Left colon (tissue), 2 donors: ENCODE data around the gene TTC1. TPM values are rescaled to one million over a fixed set of nuclear protein-coding genes. Genes with fewer than 3 reads are reported as not detected.

Experiments
- ATAC-seq: fragments of 200-7000 bp; cut with Tn5 transposase; one replicate; pipeline ENCODE4 v1.9.1; 2020; ENCODE audit warnings: mild to moderate bottlenecking, moderate library complexity
- DNase-seq, 2 donors: peaks; one replicate each; pipeline ENCODE4 v3.0.0-alpha.2; 2020
- intact Hi-C, 2 donors: fragments of 100-400 bp; cut with DNase I in 1 of 2; cut with micrococcal nuclease in 1 of 2; formaldehyde crosslinking; loops; one replicate each; pipeline versions ENCODE4 v1.11.2 to v1.14.0; 2022; cut with DNase I, micrococcal nuclease
- total RNA-seq, 2 donors: library from RNA; stranded (reverse); fragmentation: NEBNext Ultra II Directional; extraction: Animal tissue kit (Norgen Biotek cat#: 25700); gene quantifications; one replicate each; pipeline ENCODE4 v1.2.1, GENCODE V29; 2021
- donor health status: DM: no; HTN: no; CAD: no.
- donor health status: DM: yes; HTN: yes; CAD: no.

TTC1 gene
- total RNA-seq, 2 donors from 2014 or later: 40.2 to 41.7 TPM

DNA sequence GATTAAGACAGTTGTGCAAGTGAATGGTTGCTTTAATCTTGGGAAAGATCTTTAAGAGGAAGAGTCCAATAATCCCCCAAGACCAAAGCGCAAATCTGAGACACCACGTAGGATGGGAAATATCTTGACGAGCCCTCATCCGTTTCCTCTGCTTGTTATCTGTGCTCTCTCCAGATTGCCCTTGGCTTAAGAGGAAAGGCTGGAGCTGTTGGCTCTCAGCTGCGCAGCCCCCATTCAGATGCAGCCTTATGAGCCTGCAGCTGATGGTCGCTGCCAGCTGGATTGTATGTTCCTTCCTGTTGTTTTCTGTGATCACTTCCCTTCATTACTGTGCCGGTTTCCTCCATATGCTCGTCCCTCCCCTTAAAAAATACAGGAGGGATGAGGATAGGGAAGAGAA lies 62.6 kb downstream of the TTC1 start:
- ATAC-seq (peak; percentile 34), DNase-seq (no peak)
- intact Hi-C loops: no loop called here

DNA sequence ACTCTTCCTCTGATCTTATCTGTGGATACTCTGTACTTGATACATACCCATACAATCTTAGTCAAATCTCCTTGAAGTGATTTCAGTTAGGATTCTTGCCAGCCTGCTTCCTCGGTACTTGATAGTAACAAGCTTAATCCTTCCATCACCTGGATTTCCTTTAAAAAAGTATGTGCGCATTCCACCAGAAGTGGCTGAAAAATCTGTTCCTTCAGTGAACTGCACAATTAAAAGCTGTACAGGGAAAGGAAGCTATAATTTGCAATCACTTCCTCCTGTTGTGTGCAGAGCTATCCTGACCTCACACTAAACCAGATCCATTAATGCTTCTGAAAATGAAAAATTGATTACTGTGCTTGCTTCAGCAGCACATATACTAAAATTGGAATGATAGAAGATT lies 63.0 kb downstream of the TTC1 start:
- intact Hi-C loops: no loop called here
- DNase-seq (no peak), ATAC-seq (peak; percentile 66)

DNA sequence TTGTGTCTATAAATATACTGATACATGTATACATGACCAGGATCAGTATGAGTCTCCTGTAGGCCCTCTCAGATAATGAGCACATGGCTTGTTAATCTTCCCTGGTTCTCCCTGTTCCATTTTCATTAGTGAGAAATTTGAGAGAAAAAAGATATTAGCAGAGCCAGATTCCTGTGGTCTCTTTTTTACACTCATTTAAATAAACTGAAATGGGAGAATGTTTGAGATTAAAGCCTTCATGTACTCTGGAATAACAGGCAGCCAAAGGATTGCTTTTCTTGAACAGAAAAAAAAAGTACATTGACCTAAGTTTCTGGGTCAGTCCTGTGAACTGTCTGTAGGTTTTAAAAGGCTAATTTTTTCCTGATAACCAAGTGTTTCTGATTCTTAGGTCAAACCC lies 66.1 kb downstream of the TTC1 start:
- ATAC-seq (no peak), DNase-seq (no peak)
- intact Hi-C loops: no loop called here

DNA sequence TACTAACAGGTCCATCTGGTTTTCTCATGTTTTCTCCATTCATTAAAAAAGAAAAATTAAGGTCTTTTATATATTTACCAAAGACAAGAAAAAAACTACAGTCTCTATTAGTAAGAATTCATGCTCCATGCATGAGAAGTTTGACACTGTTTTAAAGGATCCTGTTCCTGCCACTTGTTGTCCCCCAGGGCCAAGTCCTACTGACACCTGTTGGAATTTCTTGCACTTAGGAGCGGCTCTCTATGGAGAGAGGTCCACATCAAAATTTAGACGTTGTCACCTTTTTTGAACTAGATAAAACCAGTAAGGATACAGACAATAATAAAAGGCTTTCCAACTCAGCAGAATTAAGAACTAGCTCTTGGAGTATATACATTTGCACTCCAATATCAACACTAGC lies 68.1 kb downstream of the TTC1 start:
- intact Hi-C loops: no loop called here
- DNase-seq: no peak
- ATAC-seq: no peak

DNA sequence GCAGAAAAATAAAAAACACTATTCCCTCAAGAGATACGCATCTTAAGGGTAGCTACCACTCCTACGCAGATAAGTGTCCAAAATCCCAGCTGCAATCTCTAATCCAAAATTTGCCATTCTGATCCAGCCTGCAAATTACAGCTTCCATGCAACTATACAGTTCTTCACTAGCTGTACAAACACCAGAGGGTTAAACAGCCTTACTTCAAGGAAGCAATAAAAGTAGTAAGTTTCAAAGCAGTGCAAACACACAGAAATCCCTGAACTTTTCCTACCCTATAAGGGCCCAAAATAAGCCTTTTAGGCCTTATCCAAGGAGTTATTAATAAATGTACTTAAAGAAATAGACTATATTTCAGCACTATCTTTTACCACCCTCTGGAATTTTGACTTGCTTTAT lies 70.8 kb downstream of the TTC1 start:
- ATAC-seq: peak; percentile 80

DNA sequence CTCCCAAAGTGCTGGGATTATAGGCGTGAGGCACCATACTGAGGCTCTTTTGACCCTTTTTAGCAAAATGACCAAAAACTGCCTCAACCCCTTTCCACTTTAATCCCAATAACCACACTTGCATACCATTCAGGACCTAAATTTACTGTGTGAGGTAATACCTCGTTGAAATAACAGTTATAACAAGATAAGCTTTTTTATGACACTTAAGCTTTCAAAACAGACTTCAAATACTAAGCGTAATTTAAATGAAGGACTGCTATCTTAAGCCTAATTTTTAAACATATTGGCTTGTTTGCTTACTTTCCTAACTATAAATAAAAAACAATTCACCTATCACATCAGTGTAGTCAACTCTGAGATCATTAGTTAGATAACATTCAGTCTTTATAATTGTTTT lies 72.6 kb downstream of the TTC1 start:
- no peak for DNase-seq
- no peak for ATAC-seq
- intact Hi-C loops: no loop called here

More for the DNA sequence above, 70.8 kb downstream of the TTC1 start:
- intact Hi-C loops: no loop called here
- no peak for DNase-seq

DNA sequence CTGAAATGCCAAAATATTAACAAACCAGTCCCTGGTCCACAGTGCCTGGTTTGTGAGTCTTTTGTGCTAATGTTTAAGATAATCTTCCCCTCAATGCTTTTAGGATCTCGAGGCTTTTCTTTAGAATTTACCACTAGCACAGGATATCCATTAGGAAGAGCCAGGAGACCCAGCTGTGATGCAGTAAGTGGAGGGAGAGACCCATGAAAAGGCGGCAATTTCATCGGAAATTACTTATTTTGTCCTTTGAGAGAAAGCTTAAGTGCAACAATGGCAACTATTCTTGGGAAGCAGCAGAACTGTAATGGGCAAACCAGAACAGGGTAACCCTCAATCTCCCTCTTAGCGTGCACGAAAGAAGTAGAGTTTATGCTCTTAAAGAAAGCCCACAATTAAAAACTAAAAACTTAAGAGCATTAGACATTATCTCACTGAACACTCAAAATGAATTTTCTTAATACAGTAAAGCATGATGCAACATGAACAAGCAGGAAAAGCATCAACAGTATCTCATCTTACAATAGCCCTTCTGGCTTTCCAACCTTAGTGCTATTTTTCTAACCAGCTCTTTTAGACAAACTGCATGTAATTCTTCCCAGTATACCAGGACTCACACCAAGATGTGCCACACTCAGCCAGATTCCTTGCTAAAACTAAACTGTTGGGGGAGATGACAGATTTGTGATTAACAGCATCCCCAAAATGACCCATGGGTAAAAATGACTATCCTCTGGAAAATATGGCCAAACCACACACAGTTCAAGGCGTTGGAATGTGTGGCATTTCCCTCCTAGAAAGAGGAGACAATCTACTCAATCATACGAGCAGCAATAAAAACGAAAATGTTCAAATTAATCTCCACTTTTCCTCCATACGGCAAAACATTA lies 73.9 kb downstream of the TTC1 start:
- ATAC-seq: no peak

DNA sequence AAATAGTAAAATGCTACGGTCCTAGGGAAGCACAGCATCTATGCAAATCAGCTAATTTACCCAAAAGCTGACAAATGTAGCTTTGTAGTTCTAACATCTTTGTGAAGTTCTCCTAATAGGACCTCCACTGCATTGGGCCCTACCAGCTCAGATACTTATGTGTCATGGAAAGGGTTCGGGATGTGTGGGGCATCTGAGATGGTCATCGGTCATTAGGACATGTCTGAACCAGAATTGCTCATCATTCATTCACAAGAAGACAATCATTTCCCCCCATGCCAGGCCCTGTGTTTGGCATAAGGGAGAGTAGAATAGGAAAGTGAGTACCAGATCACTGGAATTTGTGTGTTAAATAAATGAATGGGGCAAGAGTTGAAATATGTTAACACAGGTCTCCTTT lies 74.6 kb downstream of the TTC1 start:
- intact Hi-C loops: no loop called here
- DNase-seq (no peak), ATAC-seq (no peak)

More for the DNA sequence above, 73.9 kb downstream of the TTC1 start:
- DNase-seq: no peak
- intact Hi-C loops: no loop called here

DNA sequence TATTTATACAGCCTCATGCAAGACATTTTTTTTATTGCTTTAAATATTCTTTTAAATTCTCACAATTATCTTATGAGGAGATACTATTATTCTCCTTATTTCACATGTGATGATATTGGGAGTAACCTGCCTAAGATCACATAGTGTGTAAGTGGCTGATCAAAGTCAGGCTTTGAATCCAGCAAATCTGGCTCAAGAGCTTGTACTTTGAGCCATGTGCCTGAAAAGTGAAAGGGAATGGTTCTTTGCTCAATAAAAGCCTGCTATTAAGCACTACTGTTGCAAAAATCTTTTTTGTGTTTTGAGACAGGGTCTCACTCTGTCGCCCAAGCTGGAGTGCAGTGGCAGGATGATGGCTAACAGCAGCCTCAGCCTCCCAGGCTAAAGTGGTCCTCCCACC lies 75.2 kb downstream of the TTC1 start:
- peak; percentile 48 for ATAC-seq
- no peak for DNase-seq
- intact Hi-C loops: no loop called here

DNA sequence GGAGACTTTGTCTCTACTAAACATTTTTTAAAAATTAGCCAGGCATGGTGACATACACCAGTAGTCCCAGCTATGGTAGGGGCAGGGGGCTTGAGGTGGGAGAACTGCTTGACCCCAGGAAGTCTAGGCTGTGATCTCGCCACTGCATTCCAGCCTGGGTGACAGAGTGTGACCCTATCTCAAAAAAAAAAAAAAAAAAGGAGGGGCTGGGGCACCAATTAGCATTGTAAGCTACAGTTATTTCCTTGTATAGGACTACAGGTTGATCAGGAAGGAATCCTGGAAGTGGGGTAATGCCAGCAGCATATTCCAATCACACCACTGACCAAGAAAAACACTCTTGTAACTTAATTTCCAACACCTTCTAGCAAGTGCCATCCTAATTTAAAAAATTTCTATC lies 78.3 kb downstream of the TTC1 start:
- peak; percentile 71 for ATAC-seq
- DNase-seq: no peak
- intact Hi-C loops: no loop called here

DNA sequence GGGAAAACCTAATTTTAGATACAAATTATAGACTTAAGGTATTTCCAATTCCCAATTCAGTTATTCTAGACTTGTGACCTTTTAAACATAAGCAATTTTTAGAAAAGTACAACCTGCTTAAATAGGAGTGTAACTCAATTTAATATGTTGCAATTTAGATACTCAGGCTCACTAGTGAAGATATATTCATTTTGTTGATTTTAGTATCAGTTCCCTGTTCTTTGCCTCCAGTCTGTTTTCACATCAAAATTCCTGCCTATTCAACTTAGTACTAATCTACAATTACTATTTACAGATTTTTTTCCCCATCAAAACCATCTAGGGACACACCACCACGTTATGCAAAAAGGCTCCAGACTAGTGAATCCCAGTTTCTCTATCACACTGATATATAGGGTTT lies 79.9 kb downstream of the TTC1 start:
- DNase-seq (no peak), ATAC-seq (no peak)
- intact Hi-C loops: no loop called here

DNA sequence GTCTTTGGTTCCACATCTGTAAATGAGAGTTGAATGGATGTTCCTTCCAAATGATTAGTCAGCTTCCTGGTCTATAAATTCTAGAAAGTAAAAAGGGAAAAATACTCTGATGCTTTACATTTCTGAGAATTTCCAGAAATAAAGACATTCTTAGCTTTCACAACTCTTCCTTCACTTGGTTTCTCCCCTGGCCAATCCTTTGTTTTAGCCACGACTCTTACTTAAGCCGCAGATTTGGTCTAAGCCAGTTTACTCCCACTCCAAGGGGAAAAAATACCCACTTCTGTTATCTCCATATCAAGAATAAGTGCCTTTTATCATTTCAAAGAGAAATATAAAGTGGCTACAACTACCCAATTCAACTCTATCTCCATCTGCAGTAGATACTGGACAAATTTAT lies 80.6 kb downstream of the TTC1 start:
- DNase-seq: no peak
- intact Hi-C loops: no loop called here
- ATAC-seq: no peak

DNA sequence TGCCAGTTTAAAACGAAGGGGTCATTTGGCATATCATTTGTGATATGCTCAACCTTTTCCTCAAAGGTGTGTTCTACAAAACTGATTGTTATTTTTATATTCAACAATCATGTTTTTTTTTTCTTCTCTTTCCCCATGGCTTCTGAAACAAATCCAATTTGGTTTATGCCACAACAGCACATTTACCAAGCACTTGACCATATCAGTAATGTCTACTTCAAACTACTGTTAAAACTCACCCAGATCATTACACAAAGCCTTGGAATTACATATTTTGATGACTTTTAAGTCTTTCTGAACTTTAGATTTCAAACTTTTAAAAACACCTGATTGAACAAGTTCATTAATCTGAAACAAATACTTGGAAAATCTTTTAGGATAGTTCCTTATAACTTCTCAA lies 81.1 kb downstream of the TTC1 start:
- DNase-seq (no peak), ATAC-seq (no peak)
- intact Hi-C loops: no loop called here

DNA sequence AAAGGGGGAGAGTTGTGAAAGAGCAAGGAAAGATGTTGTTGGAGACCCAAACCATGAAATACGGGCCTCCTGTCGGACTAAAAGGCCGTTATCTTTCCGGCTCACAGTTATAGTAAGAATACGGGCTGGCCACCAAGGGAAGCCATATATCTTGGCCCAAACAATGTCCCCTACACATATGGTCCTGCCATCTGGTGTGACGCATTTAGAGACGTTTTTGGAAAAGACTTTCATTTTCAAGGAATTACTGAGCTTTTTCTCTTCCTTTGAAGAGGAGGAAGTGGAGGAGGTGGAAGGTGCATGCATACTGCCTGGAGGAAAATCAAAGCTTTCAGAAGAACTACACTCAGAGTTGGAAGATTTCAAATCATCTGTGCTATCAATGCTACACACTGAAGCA lies 83.6 kb downstream of the TTC1 start:
- ATAC-seq (no peak), DNase-seq (no peak)
- intact Hi-C loops: no loop called here

DNA sequence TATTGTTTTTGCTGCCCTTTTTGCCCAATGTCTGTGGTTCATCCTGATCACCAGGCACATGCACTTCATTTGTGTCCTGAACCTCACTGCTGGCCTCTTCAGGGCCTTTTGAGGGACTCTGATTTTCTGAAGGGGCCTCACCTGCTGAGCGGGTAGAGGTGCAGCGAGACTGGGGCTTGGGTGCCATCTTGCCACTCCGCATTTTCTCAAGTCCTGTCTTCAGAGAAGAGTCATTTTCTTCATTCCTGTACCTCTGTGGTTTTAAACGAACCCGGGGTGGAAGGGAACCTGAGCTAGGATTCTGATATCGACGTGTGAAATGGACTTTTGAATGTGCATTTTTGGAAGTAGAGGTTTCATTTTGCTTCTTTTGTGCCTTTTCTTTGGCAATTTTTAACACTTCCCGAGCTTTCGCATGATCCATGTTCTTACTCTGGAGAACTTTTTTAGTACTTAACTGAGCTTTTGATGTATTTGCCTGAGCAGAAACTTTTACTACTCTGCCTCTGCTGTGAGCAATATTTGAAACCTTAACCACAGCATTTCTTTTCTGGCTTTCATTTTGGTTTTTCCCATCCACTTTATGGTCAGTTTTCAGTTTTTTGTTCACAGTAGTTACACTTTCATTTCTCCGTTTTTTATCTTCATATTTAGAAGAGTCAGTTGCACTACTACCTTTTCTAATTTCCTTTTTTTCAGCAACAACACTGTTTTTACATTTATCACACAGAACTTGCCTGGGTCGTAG lies 84.2 kb downstream of the TTC1 start:
- intact Hi-C loops: no loop called here
- DNase-seq (no peak), ATAC-seq (no peak)

DNA sequence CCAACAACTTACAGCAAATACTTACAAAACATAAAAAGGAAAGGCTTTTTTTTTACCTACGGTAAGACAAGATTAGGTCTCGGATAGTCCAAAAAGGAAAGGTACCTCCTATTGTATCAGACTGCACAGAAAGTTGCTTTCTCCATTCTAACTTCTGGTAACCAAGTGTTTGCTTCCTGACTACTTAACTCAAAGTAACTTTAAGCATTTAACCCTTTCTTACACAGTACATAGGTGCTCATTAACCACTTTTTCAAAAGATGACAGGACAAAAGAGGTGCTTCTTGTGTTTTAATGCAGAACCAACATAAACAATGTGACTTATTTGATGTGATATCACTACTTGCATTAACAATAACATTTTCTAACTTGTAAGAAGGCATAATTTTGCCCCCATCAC lies 87.2 kb downstream of the TTC1 start:
- ATAC-seq: no peak
- DNase-seq: no peak

DNA sequence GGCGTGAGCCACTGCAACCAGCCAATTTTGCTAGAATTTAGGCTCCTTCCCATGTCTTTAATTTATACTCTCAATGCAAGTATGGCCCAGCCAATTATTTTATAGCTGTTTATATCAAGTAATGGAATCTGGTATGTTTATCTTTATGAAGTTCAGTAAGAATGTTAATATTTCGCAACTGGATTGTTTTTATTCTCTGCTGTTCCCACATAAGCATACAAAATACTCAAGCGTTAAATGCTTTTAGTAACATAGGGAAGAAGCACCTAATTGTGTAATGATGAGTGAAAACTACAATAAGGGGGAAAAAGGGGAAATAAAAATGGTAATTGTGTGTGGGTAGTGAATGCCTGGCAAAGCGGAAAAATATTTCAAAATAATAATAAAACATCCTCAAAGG lies 89.1 kb downstream of the TTC1 start:
- intact Hi-C loops: no loop called here
- ATAC-seq: no peak
- DNase-seq: no peak

More for the DNA sequence above, 87.2 kb downstream of the TTC1 start:
- intact Hi-C loops: no loop called here

DNA sequence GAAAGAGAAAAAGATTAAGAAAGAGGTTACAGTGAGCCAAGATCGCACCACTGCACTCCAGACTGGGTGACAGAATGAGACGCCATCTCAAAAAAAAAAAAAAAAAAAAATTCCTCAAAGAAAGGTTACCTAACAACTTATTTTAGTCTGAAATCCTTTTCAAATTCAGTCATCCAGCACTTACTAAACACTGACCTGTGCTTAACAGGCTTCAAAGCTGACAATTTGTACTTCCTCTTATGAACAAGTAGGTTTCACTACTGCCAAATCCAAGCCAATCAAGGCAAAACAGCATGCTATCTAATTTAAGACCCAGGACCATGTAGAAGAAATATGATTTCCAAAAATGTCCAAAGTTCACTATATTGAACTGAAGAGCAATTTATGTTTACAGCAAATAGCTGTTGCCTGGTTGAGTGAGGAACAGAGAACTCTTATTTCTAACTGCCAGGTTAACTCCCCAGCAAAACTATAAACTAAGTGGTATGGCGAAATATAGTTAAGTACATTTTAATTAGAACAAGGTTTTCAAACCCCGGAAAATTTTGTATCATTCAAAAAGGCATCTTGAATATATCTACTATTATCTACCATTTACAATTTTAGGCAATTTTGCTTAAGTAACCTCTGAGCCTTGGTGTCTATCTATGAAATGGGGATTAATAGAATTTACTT lies 96.9 kb downstream of the TTC1 start:
- DNase-seq (no peak), ATAC-seq (peak; percentile 87)

DNA sequence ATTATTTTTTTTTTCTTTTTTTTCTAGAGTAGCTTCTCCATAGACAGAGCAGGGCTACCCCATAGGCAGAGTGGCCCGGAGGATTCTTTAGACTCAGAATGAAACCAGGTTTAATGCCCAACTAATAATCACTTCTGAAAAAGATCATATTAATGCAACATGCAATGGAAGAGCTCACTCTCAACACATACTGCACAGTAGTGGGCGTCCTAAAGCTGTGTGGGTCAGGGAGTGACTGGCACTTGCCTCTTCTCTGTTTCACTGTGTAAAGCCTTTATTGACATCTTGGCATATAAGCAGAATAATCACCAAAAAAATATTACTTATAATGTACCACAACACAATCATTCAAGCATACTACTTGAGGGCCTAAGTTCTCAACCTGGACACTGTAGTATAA lies 99.2 kb downstream of the TTC1 start:
- intact Hi-C loops: no loop called here

More for the DNA sequence above, 96.9 kb downstream of the TTC1 start:
- intact Hi-C loops: no loop called here

More for the DNA sequence above, 99.2 kb downstream of the TTC1 start:
- no peak for DNase-seq
- no peak for ATAC-seq
